Peyer's patch (tissue), 4 donors: ENCODE results near the gene IP6K1. TPM values are rescaled to one million over a fixed set of nuclear protein-coding genes. Genes with fewer than 3 reads are reported as not detected.
"Not testable (repeated sequence)": the region's sequence is repeated elsewhere in the genome, so short reads cannot be mapped to it uniquely, and the experiment has no call there.

Experiments used
- DNase-seq, 3 donors: peaks; one replicate each; pipeline ENCODE4 v3.0.0-alpha.2; 2017 to 2019
- H3K27ac ChIP-seq, 4 donors: fragments of 200-600 bp; sonication (generic); one replicate each; pipeline ENCODE4 v1.5.1; 2016 to 2019
- H3K27me3 ChIP-seq, 2 donors: fragments of 200-600 bp; sonication (generic); one replicate each; pipeline ENCODE4 v1.5.1; 2019
- H3K36me3 ChIP-seq, 3 donors: fragments of 200-600 bp; sonication (generic); one replicate each; pipeline ENCODE4 v1.5.1; 2016 to 2019
- H3K4me1 ChIP-seq, 4 donors: fragments of 200-600 bp; sonication (generic); one replicate each; pipeline ENCODE4 v1.5.1; 2016 to 2019
- H3K4me3 ChIP-seq, 4 donors: fragments of 200-600 bp; sonication (generic); 1 replicate in 3 of 4; 2 replicates in 1 of 4; pipeline ENCODE4 v1.5.1; 2016 to 2019; ENCODE audit warnings: mild to moderate bottlenecking in 1 of 4
- H3K9me3 ChIP-seq, 4 donors: fragments of 200-600 bp; sonication (generic); one replicate each; pipeline ENCODE4 v1.5.1; 2016 to 2019; ENCODE audit warnings: mild to moderate bottlenecking in 1 of 4
- CTCF ChIP-seq, 6 experiments: fragments of 450-650 bp in 4 of 6; fragments of 200-600 bp in 2 of 6; sonication (generic) in 1 of 6; IDR thresholded peaks; one replicate each; pipeline ENCODE4 v1.5.1; 2017 to 2019; ENCODE audit warnings: antibody characterized with exemption in 6 of 6, mild to moderate bottlenecking in 3 of 6, moderate library complexity in 1 of 6
- POLR2A ChIP-seq, 2 donors: fragments of 450-650 bp; IDR thresholded peaks; one replicate each; pipeline ENCODE4 v1.5.1; 2017; ENCODE audit warnings: antibody characterized with exemption in 2 of 2, mild to moderate bottlenecking in 2 of 2, moderate library complexity in 2 of 2
- total RNA-seq, 4 donors: library from RNA; depleted of rRNA; stranded (reverse); fragments of >200 nt; gene quantifications; one replicate each; pipeline ENCODE4 v1.1.0, GENCODE V29; 2016

IP6K1 gene
- total RNA-seq, 4 donors from 2014 or later: 30.6 to 56.1 (median 46.8) TPM

- peak in 2 of 3 donors; percentile 39 to 55 for DNase-seq
- peak overlapping the region; percentile 62 to 96 (median 91) for H3K4me3 ChIP-seq
- peaks cover 0 to 14% (median 0%) of the 10 kb centered on the region in 3 donors for H3K36me3 ChIP-seq
- H3K4me1 ChIP-seq: peaks cover 3 to 40% (median 7%) of the 10 kb centered on the region in 4 donors
- TF ChIP-seq CTCF (IDR thresholded peaks at IDR 0.05) (no peak), POLR2A (IDR thresholded peaks at IDR 0.05) (no peak)
- no peaks in the 10 kb centered on the region for H3K27me3 ChIP-seq
- H3K27ac ChIP-seq: peak overlapping the region; percentile 92 to 96 (median 94)
- no peaks in the 10 kb centered on the region for H3K9me3 ChIP-seq
Measured at GRCh38 chr3:49785565-49786356, 581 bp downstream of the IP6K1 start.

GRCh38 chr3:49782277-49782676 lies 4.1 kb downstream of the IP6K1 start:
- not testable (repeated sequence) for H3K9me3 ChIP-seq, DNase-seq, H3K27ac ChIP-seq, H3K27me3 ChIP-seq, H3K4me3 ChIP-seq
- Histone ChIP-seq H3K4me1 (peaks cover 3 to 46% (median 6%) of the 10 kb centered on the region in 4 donors), H3K36me3 (peaks cover 0 to 21% (median 0%) of the 10 kb centered on the region in 3 donors)

- Histone ChIP-seq H3K4me3 (no peak overlapping the region), H3K27ac (no peak overlapping the region), H3K27me3 (no peaks in the 10 kb centered on the region), H3K36me3 (peaks cover 0 to 28% (median 0%) of the 10 kb centered on the region in 3 donors), H3K4me1 (peaks cover 0 to 40% (median 0%) of the 10 kb centered on the region in 4 donors), H3K9me3 (no peaks in the 10 kb centered on the region)
- peak in 1 of 3 donors; percentile 23 for DNase-seq
- TF ChIP-seq POLR2A (IDR thresholded peaks at IDR 0.05): no peak
- TF ChIP-seq CTCF (IDR thresholded peaks at IDR 0.05): no peak
Measured at GRCh38 chr3:49781415-49782199, 4.7 kb downstream of the IP6K1 start.

GRCh38 chr3:49780975-49781365 lies 5.4 kb downstream of the IP6K1 start:
- H3K9me3 ChIP-seq, H3K4me3 ChIP-seq, H3K27ac ChIP-seq, H3K27me3 ChIP-seq: not testable (repeated sequence)
- Histone ChIP-seq H3K4me1 (peaks cover 0 to 40% (median 0%) of the 10 kb centered on the region in 4 donors), H3K36me3 (peaks cover 0 to 33% (median 0%) of the 10 kb centered on the region in 3 donors)
- peak in 1 of 3 donors; percentile 22 for DNase-seq

GRCh38 chr3:49780080-49780974 lies 6.0 kb downstream of the IP6K1 start:
- H3K9me3 ChIP-seq: no peaks in the 10 kb centered on the region
- peak in 1 of 3 donors; percentile 10 for DNase-seq
- H3K27me3 ChIP-seq: no peaks in the 10 kb centered on the region
- peaks cover 0 to 38% (median 0%) of the 10 kb centered on the region in 4 donors for H3K4me1 ChIP-seq
- H3K36me3 ChIP-seq: peaks cover 0 to 33% (median 0%) of the 10 kb centered on the region in 3 donors
- no peak overlapping the region for H3K27ac ChIP-seq
- no peak overlapping the region for H3K4me3 ChIP-seq
- TF ChIP-seq CTCF (IDR thresholded peaks at IDR 0.05): no peak
- TF ChIP-seq POLR2A (IDR thresholded peaks at IDR 0.05): no peak
